Mesenchymal stem cell (in vitro differentiated cells and primary cell): ENCODE data around the gene TAS2R1. TPM values are rescaled to one million over a fixed set of nuclear protein-coding genes. Genes with fewer than 3 reads are reported as not detected.

Experiments used
- DNase-seq: peaks from one replicate; pipeline ENCODE4 v3.0.0-alpha.2; 2013
- H2AFZ ChIP-seq: one replicate; pipeline ENCODE4 v1.6.1; 2013; ENCODE audit warnings: low read depth, mild to moderate bottlenecking, control low read depth, inconsistent platforms, low read length, moderate library complexity
- H2AK5ac ChIP-seq: 2 replicates; pipeline ENCODE4 v1.6.1; 2013; ENCODE audit warnings: low read length, moderate library complexity, mild to moderate bottlenecking, inconsistent platforms; ENCODE audit not compliant: severe bottlenecking
- H2BK120ac ChIP-seq: one replicate; pipeline ENCODE4 v1.6.1; 2013; ENCODE audit warnings: low read depth, mild to moderate bottlenecking, inconsistent platforms, low read length, moderate library complexity
- H2BK12ac ChIP-seq, 2 experiments: one replicate each; pipeline ENCODE4 v1.6.1; 2013; ENCODE audit warnings: inconsistent platforms in 2 of 2, low read length in 2 of 2, mild to moderate bottlenecking in 2 of 2, moderate library complexity in 2 of 2, control low read depth in 1 of 2
- H2BK15ac ChIP-seq: one replicate; pipeline ENCODE4 v1.6.1; 2013; ENCODE audit warnings: mild to moderate bottlenecking, low read depth, inconsistent platforms; ENCODE audit not compliant: poor library complexity, severe bottlenecking
- H2BK5ac ChIP-seq: 2 replicates; pipeline ENCODE4 v1.6.1; 2013; ENCODE audit warnings: low read depth, mild to moderate bottlenecking, low read length, control low read depth, inconsistent platforms; ENCODE audit not compliant: poor library complexity, severe bottlenecking
- H3K14ac ChIP-seq, 2 experiments: one replicate each; pipeline ENCODE4 v1.6.1; 2013; ENCODE audit warnings: inconsistent platforms in 2 of 2, low read length in 2 of 2, control low read depth in 1 of 2, mild to moderate bottlenecking in 1 of 2, moderate library complexity in 1 of 2
- H3K18ac ChIP-seq, 2 experiments: one replicate each; pipeline ENCODE4 v1.6.1; 2013; ENCODE audit warnings: inconsistent platforms in 2 of 2, low read length in 2 of 2, control low read depth in 1 of 2, low read depth in 1 of 2, mild to moderate bottlenecking in 1 of 2
- H3K23ac ChIP-seq, 2 experiments: one replicate each; pipeline ENCODE4 v1.6.1; 2013; ENCODE audit warnings: inconsistent platforms in 2 of 2, low read length in 2 of 2, mild to moderate bottlenecking in 2 of 2, moderate library complexity in 2 of 2, control low read depth in 1 of 2
- H3K27ac ChIP-seq: 2 replicates; pipeline ENCODE4 v1.5.1; 2013; ENCODE audit warnings: mild to moderate bottlenecking, moderate library complexity, low read length, control low read depth, inconsistent platforms; ENCODE audit not compliant: poor library complexity, severe bottlenecking
- H3K27me3 ChIP-seq, 2 experiments: 2 replicates each; pipeline versions ENCODE4 v1.6.1 to v1.7.0; 2013; ENCODE audit warnings: low read length in 2 of 2, mild to moderate bottlenecking in 2 of 2, moderate library complexity in 2 of 2, control low read depth in 1 of 2, inconsistent platforms in 1 of 2; ENCODE audit not compliant: control insufficient read depth in 1 of 2, insufficient read depth in 1 of 2
- H3K36me3 ChIP-seq, 2 experiments: 2 replicates each; pipeline versions ENCODE4 v1.6.1 to v1.7.0; 2013; ENCODE audit warnings: low read length in 2 of 2, control low read depth in 1 of 2, inconsistent platforms in 1 of 2, low read depth in 1 of 2, mild to moderate bottlenecking in 1 of 2; ENCODE audit not compliant: insufficient read depth in 2 of 2, control insufficient read depth in 1 of 2
- H3K4ac ChIP-seq, 2 experiments: one replicate each; pipeline ENCODE4 v1.6.1; 2013; ENCODE audit warnings: inconsistent platforms in 2 of 2, low read length in 2 of 2, mild to moderate bottlenecking in 2 of 2, moderate library complexity in 2 of 2, control low read depth in 1 of 2, low read depth in 1 of 2
- H3K4me1 ChIP-seq: 2 replicates; pipeline ENCODE4 v1.6.1; 2013; ENCODE audit warnings: low read depth, low read length, control low read depth; ENCODE audit not compliant: control insufficient read depth, insufficient read depth
- H3K4me2 ChIP-seq: 2 replicates; pipeline ENCODE4 v1.6.1; 2013; ENCODE audit warnings: low read length, mild to moderate bottlenecking, inconsistent platforms; ENCODE audit not compliant: poor library complexity, severe bottlenecking
- H3K4me3 ChIP-seq, 2 experiments: 2 replicates each; pipeline versions ENCODE4 v1.5.1 to v1.7.0; 2013; ENCODE audit warnings: low read length in 2 of 2, mild to moderate bottlenecking in 2 of 2, control low read depth in 1 of 2, low read depth in 1 of 2; ENCODE audit not compliant: insufficient read depth in 1 of 2
- H3K79me1 ChIP-seq: replicated peaks from 2 replicates; pipeline ENCODE4 v1.6.1; 2013; ENCODE audit warnings: mild to moderate bottlenecking, control low read depth, low read length, inconsistent platforms; ENCODE audit not compliant: poor library complexity, severe bottlenecking
- H3K9ac ChIP-seq: 2 replicates; pipeline ENCODE4 v1.7.0; 2013; ENCODE audit warnings: mild to moderate bottlenecking, low read length, moderate library complexity
- H3K9me3 ChIP-seq: 2 replicates; pipeline ENCODE4 v1.7.0; 2013; ENCODE audit warnings: mild to moderate bottlenecking, low read length; ENCODE audit not compliant: control insufficient read depth
- H4K8ac ChIP-seq: one replicate; pipeline ENCODE4 v1.6.1; 2013; ENCODE audit warnings: inconsistent platforms, mild to moderate bottlenecking, low read length, moderate library complexity
- H4K91ac ChIP-seq: one replicate; pipeline ENCODE4 v1.6.1; 2013; ENCODE audit warnings: mild to moderate bottlenecking, low read length, inconsistent platforms
- WGBS: methylation state at CpG from one replicate; pipeline ENCODE4 v1.1.7; 2013; ENCODE audit warnings: mixed read lengths; 5-methylcytosine and 5-hydroxymethylcytosine counted together
- polyA plus RNA-seq, 2 experiments: library from polyadenylated mRNA; stranded (reverse); fragments of 200-250 nt; gene quantifications; one replicate each; pipeline ENCODE4 v1.2.3, GENCODE V29; 2013

Gene TAS2R1
- polyA plus RNA-seq (2013, experiment 1 of 2), result 0.14 TPM
- polyA plus RNA-seq (2013, experiment 2 of 2), result 0.19 TPM

GRCh38 chr5:9630251-9630650 is at the start of gene TAS2R1:
TSS of gene TAS2R1 (minus strand) at chr5:9630351. CDS start at chr5:9630032, 319 bp downstream.
- H3K4me2 ChIP-seq, result no peak within 1 kb of the TSS
- no peak within 1 kb of the TSS for H2BK5ac ChIP-seq
- no peak within 1 kb of the TSS for H3K18ac ChIP-seq
- H3K23ac ChIP-seq, result no peak within 1 kb of the TSS
- peaks cover 10% of the 10 kb centered on the region for H3K9me3 ChIP-seq
- H2AK5ac ChIP-seq, result no peak within 1 kb of the TSS
- no CpG with 5 or more reads among the region's 1 CpG for WGBS
- H3K4me3 ChIP-seq, result no peak within 1 kb of the TSS
- no peaks in the 10 kb centered on the region for H3K79me1 ChIP-seq
- H3K9ac ChIP-seq, result no peak within 1 kb of the TSS
- no peak within 1 kb of the TSS for H2BK120ac ChIP-seq
- no peak within 1 kb of the TSS for H2BK12ac ChIP-seq
- H3K14ac ChIP-seq, result no peak within 1 kb of the TSS
- no peaks in the 10 kb centered on the region for H3K36me3 ChIP-seq
- DNase-seq, result no peak
- no peak within 1 kb of the TSS for H3K27ac ChIP-seq
- no peak within 1 kb of the TSS for H4K8ac ChIP-seq
- no peak within 1 kb of the TSS for H4K91ac ChIP-seq
- no peaks in the 10 kb centered on the region for H3K4me1 ChIP-seq
- H2AFZ ChIP-seq, result no peak within 1 kb of the TSS
- no peak within 1 kb of the TSS for H2BK15ac ChIP-seq
- peaks cover 0 to 3% of the 10 kb centered on the region in 2 experiments for H3K27me3 ChIP-seq
- no peak within 1 kb of the TSS for H3K4ac ChIP-seq

GRCh38 chr5:9670371-9670770 is 40.2 kb upstream of the TAS2R1 start:
- Histone ChIP-seq H3K9ac (no peak overlapping the region), H3K14ac (no peak overlapping the region), H4K8ac (no peak overlapping the region), H3K4me1 (no peaks in the 10 kb centered on the region), H3K4me2 (no peak overlapping the region), H3K18ac (no peak overlapping the region), H4K91ac (no peak overlapping the region), H2BK15ac (no peak overlapping the region), H3K9me3 (peaks cover 3% of the 10 kb centered on the region), H3K27me3 (no peaks in the 10 kb centered on the region), H3K4ac (no peak overlapping the region), H3K27ac (no peak overlapping the region), H3K79me1 (no peaks in the 10 kb centered on the region), H3K23ac (no peak overlapping the region), H2AK5ac (no peak overlapping the region), H3K36me3 (no peaks in the 10 kb centered on the region), H3K4me3 (no peak overlapping the region), H2BK5ac (no peak overlapping the region), H2BK120ac (no peak overlapping the region), H2AFZ (no peak overlapping the region), H2BK12ac (no peak overlapping the region)
- WGBS, result 0% methylated on average over 1 of the region's 1 CpG
- DNase-seq, result no peak

- H3K18ac ChIP-seq, result no peak overlapping the region
These were observed 37.8 kb upstream of the TAS2R1 start for GRCh38 chr5:9667906-9668305.

GRCh38 chr5:9663891-9664290 is 33.7 kb upstream of the TAS2R1 start:
- peak overlapping the region; percentile 56 for H4K91ac ChIP-seq
- H2BK15ac ChIP-seq, result no peak overlapping the region
- H3K27me3 ChIP-seq, result peaks cover 0 to 7% of the 10 kb centered on the region in 2 experiments
- H2AK5ac ChIP-seq, result no peak overlapping the region
- no peak overlapping the region for H3K23ac ChIP-seq
- H2BK5ac ChIP-seq, result no peak overlapping the region
- H3K79me1 ChIP-seq, result no peaks in the 10 kb centered on the region
- H3K27ac ChIP-seq, result no peak overlapping the region
- no peak overlapping the region for H3K4me2 ChIP-seq
- 97% methylated on average over 4 of the region's 6 CpGs for WGBS
- H2BK120ac ChIP-seq, result no peak overlapping the region
- no peak overlapping the region for H3K14ac ChIP-seq
- H3K9ac ChIP-seq, result no peak overlapping the region
- no peak overlapping the region for H2AFZ ChIP-seq
- peak overlapping the region in 1 of 2 experiments; percentile 9 for H3K18ac ChIP-seq
- H3K9me3 ChIP-seq, result peaks cover 9% of the 10 kb centered on the region
- no peak overlapping the region for H3K4me3 ChIP-seq
- H3K36me3 ChIP-seq, result no peaks in the 10 kb centered on the region
- no peaks in the 10 kb centered on the region for H3K4me1 ChIP-seq
- DNase-seq, result no peak
- H3K4ac ChIP-seq, result no peak overlapping the region
- H4K8ac ChIP-seq, result no peak overlapping the region
- no peak overlapping the region for H2BK12ac ChIP-seq

More at GRCh38 chr5:9667906-9668305, 37.8 kb upstream of the TAS2R1 start:
- DNase-seq, result no peak
- Histone ChIP-seq H2BK120ac (no peak overlapping the region), H3K23ac (no peak overlapping the region), H2AK5ac (no peak overlapping the region), H3K4me1 (no peaks in the 10 kb centered on the region), H3K14ac (no peak overlapping the region), H3K27ac (no peak overlapping the region), H2AFZ (no peak overlapping the region), H3K36me3 (no peaks in the 10 kb centered on the region), H3K4ac (no peak overlapping the region), H3K4me2 (no peak overlapping the region), H3K79me1 (no peaks in the 10 kb centered on the region), H4K91ac (no peak overlapping the region), H3K4me3 (no peak overlapping the region), H3K9me3 (peaks cover 3% of the 10 kb centered on the region), H2BK12ac (no peak overlapping the region), H4K8ac (no peak overlapping the region), H2BK15ac (no peak overlapping the region), H2BK5ac (no peak overlapping the region), H3K27me3 (no peaks in the 10 kb centered on the region), H3K9ac (no peak overlapping the region)
- WGBS, result 80% methylated on average over 1 of the region's 2 CpGs
